T-helper 22 cell (primary cell): Measurements from ENCODE around the gene BRPF3.
A peak's percentile ranks its signal among the peaks of the same experiment; 100 is the strongest.
"Not testable (repeated sequence)": the region's sequence is repeated elsewhere in the genome, so short reads cannot be mapped to it uniquely, and the experiment has no call there.

Experiments used
- DNase-seq: peaks from one replicate; pipeline ENCODE4 v3.0.0-alpha.2; 2020; ENCODE audit warnings: low read depth

The BRPF3 gene

DNA sequence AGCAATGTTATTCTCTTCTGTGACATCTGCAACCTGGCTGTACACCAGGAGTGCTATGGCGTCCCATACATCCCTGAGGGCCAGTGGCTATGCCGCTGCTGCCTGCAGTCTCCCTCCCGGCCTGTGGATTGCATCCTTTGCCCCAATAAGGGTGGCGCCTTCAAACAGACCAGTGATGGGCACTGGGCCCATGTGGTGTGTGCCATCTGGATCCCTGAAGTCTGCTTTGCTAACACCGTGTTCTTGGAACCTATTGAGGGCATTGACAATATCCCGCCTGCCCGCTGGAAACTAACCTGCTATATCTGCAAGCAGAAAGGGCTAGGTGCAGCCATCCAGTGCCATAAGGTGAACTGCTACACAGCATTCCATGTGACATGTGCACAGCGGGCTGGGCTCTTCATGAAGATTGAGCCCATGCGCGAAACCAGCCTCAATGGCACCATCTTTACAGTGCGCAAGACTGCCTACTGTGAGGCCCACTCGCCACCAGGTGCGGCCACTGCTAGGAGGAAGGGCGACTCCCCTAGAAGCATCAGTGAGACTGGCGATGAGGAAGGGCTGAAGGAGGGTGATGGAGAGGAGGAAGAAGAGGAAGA is 4.6 kb downstream of the BRPF3 start:
- no peak for DNase-seq

DNA sequence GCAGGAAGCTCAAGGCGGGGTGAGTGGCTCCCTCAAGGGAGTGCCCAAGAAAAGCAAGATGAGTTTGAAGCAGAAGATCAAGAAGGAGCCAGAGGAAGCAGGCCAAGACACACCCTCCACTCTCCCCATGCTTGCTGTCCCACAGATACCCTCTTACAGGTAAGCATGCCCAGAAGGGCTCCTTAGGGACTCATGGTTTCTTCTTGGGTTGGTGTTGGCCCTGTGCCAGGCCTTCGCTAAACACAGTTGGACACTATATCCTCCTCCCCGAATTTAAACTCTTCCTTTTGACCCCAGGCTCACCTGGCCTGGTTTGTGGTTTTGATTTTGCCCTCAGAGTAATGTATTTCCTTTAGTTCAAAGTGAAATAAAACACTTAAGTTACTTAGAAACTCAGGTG is 5.1 kb downstream of the BRPF3 start:
- no peak for DNase-seq

DNA sequence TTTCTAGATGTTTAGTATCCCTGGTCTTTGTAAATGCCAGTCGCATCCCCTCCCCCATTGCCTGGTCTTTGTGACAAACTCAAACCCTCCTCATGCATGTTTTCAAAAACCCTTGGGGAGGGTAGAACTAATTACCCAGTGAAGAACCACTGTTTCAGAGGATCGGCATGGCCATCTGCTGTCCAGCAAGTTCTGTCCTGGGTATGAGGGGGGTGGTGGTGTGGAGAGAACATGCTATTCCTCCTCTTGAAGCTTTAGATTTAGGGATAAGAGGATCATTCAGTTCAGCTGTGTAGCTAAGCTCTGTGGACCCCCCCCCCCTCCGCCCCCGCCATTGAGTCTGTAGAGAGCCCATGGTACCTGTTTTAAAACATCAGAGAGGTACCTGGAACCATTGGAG is 5.6 kb downstream of the BRPF3 start:
- DNase-seq: no peak

- DNase-seq: peak; percentile 37
These were observed 7.7 kb downstream of the BRPF3 start for GRCh38 chr6:36204068-36204753.

DNA sequence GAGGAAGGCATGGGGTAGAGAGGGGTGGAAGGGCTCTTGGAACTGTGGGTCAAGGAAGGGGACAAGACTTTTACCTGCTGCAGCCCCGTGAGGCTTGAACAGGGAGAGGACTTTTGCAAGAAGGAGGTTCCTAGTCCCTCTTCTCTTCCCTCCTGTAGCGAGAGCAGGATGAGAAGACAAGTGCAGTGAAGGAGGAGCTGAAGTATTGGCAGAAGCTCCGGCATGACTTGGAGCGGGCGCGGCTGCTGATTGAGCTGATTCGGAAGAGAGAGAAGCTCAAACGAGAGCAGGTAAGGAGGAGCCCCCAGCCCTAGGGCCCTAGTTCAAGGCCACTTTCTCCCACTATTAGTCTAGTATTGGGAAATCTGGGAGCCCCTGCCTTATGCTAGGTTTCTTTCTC is 10.6 kb downstream of the BRPF3 start:
- no peak for DNase-seq

DNA sequence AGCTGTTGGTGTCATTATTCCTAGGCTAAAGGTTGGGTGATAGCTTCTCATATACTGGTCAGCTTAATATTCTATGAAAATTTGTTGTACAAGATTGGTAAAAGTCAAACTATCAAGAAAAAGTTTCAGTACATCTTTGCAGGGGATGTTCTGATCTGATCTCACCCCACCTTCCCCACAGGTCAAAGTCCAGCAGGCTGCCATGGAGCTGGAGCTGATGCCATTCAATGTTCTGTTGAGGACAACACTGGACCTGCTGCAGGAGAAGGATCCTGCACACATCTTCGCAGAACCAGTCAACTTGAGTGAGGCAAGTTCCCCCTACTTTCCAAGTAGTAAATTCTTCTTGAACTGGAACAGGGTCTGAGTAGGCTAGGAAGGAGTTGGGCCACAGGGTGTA is 13.1 kb downstream of the BRPF3 start:
- no peak for DNase-seq

GRCh38 chr6:36210182-36210581 is 13.6 kb downstream of the BRPF3 start:
- no peak for DNase-seq

DNA sequence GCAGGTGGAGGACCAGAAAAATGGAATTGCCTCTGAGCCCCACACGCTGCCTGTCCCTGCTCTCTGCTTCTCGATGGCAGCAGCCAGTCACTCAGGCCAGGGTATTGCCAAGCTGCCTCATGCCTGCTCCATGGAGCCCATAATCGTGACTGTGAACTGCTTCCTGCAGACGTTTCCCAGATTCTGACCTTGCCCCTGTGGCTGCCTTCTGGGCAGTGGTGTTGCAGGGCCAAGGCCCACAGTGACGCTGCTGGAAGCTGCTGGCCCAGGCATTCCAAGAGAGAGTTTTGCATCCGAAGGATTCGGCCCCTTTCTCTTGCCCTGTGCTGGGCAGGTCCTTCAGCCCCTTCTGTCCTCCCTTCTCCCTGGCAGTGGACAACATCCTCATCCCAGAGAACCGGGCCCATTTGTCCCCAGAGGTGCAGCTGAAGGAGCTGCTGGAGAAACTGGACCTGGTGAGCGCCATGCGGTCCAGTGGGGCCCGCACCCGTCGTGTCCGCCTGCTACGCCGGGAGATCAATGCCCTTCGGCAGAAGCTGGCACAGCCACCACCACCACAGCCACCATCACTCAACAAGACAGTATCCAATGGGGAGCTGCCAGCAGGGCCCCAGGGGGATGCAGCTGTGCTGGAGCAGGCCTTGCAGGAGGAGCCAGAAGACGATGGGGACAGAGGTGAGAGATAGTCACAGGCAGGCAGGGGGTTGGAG is 14.5 kb downstream of the BRPF3 start:
- DNase-seq: no peak

DNA sequence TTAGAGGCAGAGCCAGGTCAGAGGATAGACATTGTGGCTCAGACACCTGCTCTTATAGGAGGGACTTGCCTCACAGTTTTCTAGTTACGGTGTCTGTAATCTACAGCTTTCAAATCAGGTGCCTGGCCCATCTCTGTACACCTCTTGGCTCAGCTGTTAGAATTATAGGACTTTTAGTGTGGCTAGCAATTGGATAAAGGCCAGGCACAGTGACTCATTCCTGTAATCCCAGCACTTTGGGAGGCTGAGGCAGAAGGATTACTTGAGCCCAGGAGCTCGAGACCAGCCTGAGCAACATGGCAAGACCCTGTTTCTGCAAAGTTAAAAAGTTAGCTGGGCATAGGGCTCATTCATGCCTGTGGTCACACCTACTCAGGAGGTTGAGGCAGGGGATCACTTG is 20.0 kb downstream of the BRPF3 start:
- no peak for DNase-seq

- DNase-seq: no peak
These were observed 20.6 kb downstream of the BRPF3 start for GRCh38 chr6:36217188-36217587.

DNA sequence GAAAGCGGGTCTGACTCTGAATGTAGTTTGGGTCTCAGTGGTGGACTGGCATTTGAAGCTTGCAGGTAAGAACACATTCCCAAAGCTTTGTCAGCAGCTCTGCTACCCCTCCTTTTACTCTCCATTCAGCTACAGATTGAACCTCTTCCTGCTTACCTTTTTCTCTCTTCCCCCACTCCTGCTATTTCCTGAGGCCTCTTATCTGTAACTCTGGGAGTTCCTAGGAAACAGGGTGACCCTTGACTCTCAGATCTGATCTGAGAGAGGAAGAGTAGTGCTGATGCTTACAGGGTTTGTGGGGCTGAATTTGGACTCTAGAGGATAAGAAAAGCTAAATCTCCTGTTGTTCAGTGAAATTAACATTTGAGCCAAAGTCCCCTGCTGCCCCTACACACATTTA is 21.4 kb downstream of the BRPF3 start:
- DNase-seq: no peak

DNA sequence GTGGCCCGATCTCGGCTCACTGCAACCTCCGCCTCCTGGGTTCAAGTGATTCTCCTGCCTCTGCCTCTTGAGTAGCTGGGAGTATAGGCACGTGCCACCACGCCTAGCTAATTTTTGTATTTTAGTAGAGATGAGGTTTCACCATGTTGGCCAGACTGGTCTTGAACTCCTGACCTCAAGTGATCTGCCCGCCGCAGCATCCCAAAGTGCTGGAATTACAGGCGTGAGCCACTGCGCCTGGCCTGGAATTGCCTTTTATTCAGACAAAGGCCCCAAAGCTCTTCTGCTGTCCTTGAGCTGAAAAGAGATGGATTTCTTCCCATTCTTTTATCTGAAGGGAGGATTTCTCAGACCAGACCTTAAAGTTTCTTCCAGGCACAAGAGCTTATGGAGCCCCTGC is 22.0 kb downstream of the BRPF3 start:
- DNase-seq: not testable (repeated sequence)

GRCh38 chr6:36219081-36219480 is 22.5 kb downstream of the BRPF3 start:
- no peak for DNase-seq

DNA sequence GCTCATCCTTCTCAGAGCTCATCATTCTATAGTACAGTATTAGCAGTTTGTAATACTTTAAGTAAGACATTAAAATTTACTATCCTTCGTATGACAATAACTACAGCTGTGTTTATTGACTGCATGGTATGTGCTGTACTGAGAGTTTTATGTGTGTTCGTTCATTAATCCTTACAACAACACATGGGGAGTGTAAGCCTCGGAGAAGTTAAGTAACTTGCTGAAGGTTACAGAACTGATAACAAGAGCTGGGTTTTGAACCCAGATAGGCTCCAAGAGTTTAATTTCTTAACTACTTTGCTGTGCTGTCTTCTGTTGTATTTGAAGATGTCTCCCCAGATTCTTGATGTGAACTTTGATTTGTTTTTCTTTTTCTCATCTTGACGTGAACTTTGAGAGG is 23.7 kb downstream of the BRPF3 start:
- no peak for DNase-seq

- no peak for DNase-seq
These were observed 25.1 kb downstream of the BRPF3 start for GRCh38 chr6:36221674-36222073.

- no peak for DNase-seq
These were observed 26.4 kb downstream of the BRPF3 start for GRCh38 chr6:36222924-36223323.

GRCh38 chr6:36223706-36224105 is 27.2 kb downstream of the BRPF3 start:
- no peak for DNase-seq

DNA sequence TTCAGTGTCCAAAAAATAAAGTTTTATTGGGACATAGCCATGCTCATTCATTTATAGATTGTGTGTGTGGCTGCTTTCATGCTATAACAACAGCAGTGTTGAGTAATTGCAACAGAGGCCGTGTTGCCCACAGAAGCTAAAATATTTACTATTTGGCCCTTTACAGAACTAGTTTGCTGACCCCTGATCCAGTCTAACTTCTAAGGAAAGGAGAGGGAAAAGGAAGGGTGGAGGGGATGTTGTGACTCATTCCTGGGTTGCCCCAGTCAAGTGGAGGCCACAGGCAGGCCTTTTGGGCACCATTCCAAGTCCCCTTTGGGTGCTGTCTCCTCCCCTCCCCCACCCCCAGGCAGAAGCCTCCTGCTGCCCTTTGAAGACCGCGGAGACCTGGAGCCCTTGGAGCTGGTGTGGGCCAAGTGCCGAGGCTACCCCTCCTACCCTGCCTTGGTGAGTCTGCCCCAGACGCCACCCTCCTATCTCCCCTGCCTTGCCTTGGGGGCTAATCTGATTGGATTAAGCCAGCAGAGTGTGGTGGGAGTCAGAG is 28.4 kb downstream of the BRPF3 start:
- no peak for DNase-seq

GRCh38 chr6:36226438-36227047 is 30.0 kb downstream of the BRPF3 start:
- no peak for DNase-seq

DNA sequence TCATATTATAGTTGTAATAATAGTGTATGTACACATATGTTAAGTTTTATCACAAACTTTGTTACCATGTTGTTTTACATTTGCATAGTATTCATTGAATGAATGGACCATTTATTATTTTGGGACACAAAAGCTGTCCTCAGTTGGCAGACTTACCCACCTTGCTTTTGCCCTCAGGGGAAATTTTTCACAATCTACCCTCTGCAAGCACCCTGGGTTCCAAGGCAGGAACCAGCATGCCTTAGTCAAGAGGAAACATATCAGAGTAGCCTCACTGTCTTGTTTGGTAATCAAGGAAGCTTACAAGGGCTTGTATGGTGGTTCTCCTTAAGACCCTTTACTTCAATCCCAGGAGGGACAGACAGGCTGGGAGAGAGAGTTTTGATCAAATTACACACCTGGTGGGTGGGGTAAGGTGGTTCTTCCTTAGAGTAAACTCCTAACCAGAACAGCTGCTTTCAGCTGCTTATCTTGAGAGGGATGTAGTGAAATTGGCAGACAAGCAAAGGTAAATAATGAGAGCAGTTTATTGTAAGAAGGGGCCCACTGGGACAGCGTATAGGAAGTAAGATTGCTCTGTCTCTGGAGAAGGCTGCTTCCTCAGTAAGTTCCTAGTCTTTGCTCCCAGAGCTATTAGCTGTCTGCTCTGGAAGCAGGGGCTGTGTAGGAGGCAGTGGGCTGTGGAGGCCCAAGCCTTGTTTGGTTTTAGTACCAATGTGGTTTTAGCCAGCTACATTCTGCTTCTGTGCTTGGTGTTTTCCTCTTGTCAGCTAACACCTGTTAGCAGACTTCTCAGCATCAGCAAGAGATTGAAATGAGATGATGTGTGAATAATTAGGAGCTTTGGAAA is 31.1 kb downstream of the BRPF3 start:
- no peak for DNase-seq

GRCh38 chr6:36229223-36229622 is 32.7 kb downstream of the BRPF3 start:
- no peak for DNase-seq

- DNase-seq: no peak
These were observed 33.8 kb downstream of the BRPF3 start for GRCh38 chr6:36230371-36230770.
